Measurements from ENCODE around the gene IMPA2.

IMPA2 gene

DNA sequence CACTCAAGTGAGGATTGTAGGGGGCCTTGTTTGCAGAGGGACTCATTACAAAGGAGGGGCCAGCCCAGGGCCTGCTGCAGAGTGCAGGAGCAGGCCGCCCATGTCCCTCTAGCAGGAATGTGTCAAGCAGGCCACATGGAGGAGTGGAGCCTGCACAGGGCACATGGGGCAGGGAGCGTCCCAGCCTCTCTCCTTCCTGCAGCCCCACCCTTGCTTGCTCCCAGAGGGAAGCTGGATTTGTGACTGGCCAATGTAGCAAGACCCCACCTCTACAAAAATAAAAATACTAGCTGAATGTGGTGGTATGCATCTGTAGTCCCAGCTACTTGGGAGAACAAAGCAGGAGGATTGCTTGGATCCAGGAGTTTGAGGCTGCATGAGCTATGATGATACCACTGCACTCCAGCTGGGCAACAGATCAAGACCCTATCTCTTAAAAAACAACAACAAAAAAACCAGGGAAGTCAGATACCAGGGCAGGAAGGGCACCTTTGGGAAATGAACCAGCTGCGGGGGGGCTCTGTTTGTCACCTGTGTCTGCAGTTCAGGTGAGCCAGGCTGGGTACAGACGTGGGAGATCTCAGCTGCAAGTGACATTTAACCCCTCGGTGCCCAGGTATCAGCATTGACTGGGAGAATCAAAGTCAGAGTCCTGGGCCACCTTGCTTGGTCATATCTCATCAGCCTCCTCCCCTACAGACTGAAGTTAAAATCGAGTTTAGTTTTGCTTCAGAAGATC is 27.7 kb downstream of the IMPA2 start:
- DNase-seq (ENCODE audit: low read depth) = no peak

DNA sequence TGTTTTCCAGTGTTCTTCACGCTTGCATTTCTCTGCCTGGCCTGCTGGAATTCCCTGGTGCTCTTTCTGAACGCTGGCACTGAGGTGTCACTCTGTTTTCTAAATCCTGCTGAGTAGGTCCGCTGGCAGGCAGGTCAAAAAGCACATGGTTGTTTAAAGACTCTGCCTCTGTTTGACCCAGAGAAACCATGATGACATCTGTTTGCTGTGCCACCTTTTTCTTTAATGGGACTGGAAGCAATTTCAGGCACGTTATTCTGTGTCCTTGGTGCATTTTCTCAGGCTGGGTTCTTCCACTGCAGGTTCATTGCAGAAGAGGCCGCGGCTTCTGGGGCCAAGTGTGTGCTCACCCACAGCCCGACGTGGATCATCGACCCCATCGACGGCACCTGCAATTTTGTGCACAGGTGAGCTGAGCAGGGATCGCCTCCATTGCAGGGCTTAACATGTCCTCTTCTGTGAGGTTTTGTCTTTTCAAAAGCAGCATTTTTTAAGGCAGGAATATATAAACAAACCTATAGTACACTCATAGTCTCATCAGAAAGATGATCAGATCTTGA is 28.4 kb downstream of the IMPA2 start:
- no peak for DNase-seq (ENCODE audit: low read depth)

GRCh38 chr18:12010187-12010802 is 29.0 kb downstream of the IMPA2 start:
- DNase-seq (ENCODE audit: low read depth) = no peak

DNA sequence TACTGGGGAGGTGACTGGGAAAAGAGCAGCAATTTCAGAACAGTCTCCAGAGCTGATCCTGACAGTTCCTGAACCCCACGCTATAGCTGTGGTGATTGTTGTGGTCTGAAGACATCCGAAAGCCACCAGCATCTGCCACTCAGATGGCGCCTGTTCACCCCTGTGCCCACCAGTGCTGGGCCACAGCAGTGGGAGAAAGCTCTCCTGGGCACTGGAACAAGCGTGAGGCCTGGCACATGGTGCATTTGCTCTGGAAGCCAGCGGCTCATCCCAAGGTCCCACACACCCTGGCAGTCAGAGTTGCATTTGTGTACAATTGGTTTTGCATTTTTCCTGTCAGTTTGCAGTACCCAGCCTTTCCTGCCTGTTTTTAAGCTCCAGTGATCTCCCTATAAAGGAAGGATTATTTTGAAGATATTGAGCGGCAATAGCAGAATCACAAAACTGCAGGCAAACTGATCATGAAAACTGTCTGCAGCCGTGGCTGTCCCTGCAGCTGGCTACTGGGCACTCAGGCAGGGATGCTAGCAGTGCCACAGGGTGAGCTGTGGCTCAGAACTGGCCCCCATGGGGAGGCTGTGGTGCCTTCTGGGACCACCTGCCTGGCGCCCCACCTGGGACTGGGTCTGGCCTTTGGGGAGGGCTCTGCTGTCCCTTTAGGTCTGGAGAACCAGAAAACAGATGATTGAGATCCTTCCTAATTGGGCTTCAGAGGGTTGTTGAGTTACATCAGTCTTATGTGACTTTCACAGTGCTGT is 30.1 kb downstream of the IMPA2 start:
- no peak for DNase-seq (ENCODE audit: low read depth)

GRCh38 chr18:12011957-12012549 is 30.7 kb downstream of the IMPA2 start:
- no peak for DNase-seq (ENCODE audit: low read depth)

GRCh38 chr18:12012697-12013096 is 31.4 kb downstream of the IMPA2 start:
- no peak for DNase-seq (ENCODE audit: low read depth)

GRCh38 chr18:12013186-12013916 is 32.0 kb downstream of the IMPA2 start:
- DNase-seq (ENCODE audit: low read depth) = no peak

DNA sequence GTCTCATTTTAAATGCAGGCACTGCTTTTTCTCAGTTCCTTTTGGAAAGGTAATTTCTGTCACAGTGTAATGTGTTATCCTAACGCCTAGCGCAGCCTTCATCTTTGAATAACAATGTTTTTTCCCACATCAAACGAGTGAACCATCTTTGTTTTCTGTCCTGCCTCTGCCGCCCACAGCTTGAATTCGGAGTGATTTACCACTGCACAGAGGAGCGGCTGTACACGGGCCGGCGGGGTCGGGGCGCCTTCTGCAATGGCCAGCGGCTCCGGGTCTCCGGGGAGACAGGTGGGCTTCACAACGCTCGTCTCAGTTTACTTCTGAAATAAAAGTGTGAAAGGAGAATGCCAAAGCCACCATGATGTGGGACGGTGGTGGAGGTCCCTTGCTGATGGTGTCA is 32.8 kb downstream of the IMPA2 start:
- no peak for DNase-seq (ENCODE audit: low read depth)

- no peak for DNase-seq (ENCODE audit: low read depth)
These were observed 33.5 kb downstream of the IMPA2 start for GRCh38 chr18:12014521-12015415.

DNA sequence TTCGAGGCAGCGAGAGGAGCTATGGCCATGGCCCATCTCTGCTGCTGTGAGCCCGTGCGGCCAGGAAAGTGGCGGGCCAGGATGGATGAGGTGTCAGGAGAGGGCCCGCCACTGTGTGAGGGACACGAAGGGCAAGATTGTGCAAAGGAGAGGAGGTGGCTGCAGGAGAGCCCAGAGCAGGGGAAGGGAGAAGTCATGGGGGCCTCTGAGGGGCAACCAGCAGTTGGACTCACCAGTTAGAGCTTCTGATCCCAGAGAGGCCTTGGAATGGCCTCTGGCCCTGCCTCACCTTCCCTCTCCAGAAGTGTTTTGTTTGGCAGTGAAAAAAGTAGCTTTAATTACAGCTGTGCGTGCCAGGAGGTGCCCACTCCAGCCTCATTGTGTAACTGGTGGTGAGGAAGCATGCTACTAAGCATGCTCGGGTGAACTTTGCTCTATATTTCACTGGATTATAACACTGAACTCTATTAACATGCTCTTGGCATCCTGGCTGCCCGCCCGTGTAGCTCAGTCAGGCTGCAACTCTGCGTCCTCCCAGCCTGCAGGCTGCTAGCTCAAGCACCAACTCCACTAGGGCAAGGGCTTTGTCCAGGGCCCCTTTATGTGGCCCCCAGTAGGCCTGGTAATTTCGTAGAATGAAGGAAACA is 34.2 kb downstream of the IMPA2 start:
- peak; percentile 39 for DNase-seq (ENCODE audit: low read depth)

DNA sequence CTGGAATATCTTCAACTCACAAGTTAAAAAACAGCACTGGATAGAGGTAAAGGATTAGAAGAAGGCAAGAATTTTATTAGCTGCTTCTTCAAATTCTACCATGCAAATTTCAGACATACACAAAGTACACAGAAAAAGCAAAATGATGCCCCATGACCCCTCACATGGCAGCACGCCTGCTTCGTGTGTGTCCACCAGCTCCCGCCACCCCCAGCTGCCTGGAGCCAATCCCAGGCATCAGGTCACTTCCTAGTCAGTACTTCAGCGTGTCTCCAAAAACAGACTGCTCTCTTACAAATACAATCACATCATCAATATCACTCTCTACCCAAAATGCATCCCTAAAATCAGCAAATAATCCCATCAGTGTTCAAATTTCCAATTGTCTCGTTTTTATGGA is 35.8 kb downstream of the IMPA2 start:
- no peak for DNase-seq (ENCODE audit: low read depth)

DNA sequence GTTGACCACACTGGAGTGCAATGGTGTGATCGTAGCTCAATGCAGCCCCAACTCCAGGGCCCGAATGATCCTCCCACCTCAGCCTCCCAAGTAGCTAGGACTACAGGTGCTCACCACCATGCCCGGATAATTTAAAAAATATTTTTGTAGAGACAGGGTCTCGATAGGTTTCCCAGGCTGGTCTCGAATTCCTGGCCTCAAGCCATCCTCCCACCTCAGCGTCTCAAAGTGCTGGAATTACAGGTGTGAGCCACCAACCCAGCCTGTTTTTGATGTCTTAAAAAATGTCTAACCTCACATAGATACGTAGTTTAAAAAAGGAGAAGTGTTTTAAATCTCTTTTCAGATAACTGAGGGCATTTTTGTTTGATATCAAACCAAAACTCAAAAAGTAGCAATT is 37.6 kb downstream of the IMPA2 start:
- DNase-seq (ENCODE audit: low read depth) = no peak

DNA sequence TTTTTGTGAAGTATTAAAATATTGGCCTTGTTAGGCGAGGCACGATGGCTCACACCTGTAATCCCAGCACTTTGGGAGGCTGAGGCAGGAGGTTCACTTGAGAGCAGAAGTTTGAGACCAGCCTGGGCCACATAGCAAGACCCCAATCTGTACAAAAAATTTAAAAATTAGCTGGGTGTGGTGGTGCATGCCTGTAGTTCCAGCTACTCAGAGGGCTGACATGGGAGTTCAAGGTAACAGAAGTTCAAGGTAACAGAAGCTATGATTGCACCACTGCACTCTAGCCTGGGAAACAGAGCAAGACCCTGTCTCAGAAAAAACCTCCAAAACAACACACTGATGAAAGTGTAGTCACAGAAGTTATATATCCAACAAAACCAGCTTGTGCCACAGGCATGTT is 39.8 kb downstream of the IMPA2 start:
- DNase-seq (ENCODE audit: low read depth) = no peak

DNA sequence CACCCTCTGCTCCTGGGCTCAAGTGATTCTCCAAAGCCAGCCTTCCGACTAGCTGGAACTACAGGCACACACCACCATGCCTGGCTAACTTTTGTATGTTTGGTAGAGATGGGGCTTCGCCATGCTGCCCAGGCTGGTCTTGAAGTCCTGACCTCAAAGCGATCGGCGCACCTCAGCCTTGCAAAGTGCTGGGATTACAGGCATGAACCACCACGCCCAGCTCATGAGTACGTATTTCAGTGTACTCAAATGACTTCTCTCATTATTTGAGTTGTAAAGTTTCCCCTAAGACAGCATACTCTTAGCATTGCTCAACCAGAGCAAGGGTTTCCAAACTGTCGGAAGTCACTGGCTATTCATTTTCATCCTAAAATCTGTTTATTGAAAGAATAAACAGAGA is 40.3 kb downstream of the IMPA2 start:
- no peak for DNase-seq (ENCODE audit: low read depth)

DNA sequence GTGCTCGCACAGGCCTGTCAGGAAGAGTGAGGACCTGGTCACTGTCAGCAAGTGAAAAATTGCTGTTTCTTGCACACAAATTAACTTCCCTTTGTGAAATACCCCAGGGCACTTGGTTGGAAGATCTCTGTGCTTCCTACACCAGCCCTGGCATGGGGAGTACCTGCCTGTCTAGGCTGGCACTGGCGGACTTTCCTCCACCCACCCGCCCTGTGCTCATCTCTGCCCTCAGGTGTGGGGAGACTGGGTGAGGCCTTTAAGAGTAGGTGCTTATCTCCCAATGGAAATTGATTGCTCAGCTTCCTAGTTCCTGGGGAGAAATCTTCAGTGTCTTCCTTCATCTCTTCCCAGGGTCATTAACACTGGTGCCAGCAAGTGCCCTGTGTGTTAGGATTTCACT is 42.1 kb downstream of the IMPA2 start:
- DNase-seq (ENCODE audit: low read depth) = no peak

- no peak for DNase-seq (ENCODE audit: low read depth)
These were observed 45.3 kb downstream of the IMPA2 start for GRCh38 chr18:12026562-12026961.

DNA sequence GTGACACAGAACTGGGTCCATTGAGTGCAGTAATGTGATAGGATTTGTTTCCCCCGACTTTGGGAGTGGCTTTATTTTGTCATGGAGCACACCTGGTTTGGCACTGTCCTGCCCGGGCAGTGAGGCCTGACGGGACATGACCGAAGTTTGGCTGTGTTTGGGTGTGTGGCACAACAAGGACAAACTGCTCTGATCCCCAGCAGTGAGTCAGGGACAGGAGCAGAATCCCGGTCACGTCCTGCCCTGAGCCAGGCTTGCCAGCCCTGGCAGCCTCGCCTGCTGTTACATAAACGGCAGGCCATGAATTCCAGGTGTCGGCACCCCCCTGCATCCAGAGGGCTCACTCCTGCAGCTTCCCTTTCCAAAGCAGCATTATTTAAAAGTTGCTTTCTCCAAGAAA is 45.7 kb downstream of the IMPA2 start:
- DNase-seq (ENCODE audit: low read depth) = no peak

- DNase-seq (ENCODE audit: low read depth) = no peak
These were observed 46.2 kb downstream of the IMPA2 start for GRCh38 chr18:12027480-12027879.

DNA sequence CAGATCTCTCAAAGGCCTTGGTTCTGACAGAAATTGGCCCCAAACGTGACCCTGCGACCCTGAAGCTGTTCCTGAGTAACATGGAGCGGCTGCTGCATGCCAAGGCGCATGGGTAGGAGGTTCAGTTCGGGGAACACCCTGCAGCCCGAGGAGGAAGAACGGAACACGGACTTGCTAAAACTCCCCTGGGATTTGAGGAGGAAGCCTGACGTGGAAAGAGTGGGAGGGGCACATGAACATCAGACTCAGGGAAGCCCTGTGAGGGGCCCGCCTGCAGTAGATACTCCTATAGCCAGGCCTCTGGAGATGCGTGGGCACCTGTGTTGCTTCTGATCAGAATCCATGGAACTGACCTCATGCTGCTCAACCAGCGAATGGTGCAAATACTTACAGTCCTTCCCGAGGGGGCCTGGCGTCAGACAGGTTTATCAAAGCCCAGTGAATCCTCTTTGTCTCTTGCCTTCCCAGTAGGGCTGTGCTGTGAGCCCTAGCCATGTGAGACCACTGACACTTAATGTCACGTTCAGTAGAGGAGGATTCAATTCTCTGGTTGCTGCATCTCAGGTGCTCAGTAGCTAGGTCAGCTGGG is 46.8 kb downstream of the IMPA2 start:
- DNase-seq (ENCODE audit: low read depth) = no peak

- DNase-seq (ENCODE audit: low read depth) = no peak
These were observed 47.4 kb downstream of the IMPA2 start for GRCh38 chr18:12028674-12029073.
